K562 (cell line): Measurements from ENCODE around the gene EPX. TPM values are rescaled to one million over a fixed set of nuclear protein-coding genes. Genes with fewer than 3 reads are reported as not detected.

Source experiments
- CTBP1 ChIP-seq: fragments of 450-650 bp; IDR thresholded peaks from 2 replicates; pipeline ENCODE4 v1.6.1; 2016; ENCODE audit warnings: borderline replicate concordance
- E2F8 ChIP-seq: fragments of 450-650 bp; IDR thresholded peaks from 2 replicates; pipeline ENCODE4 v1.7.1; 2018; ENCODE audit warnings: mild to moderate bottlenecking, low read depth; ENCODE audit not compliant: partially characterized antibody
- EHMT2 ChIP-seq: fragments of 450-650 bp; IDR thresholded peaks from 2 replicates; pipeline ENCODE4 v1.6.1; 2018; ENCODE audit warnings: antibody characterized with exemption
- ETV5 ChIP-seq: sonication (generic); formaldehyde crosslinking; IDR thresholded peaks from 2 replicates; pipeline ENCODE4 v1.4.0; 2020; ENCODE audit warnings: low read depth, mild to moderate bottlenecking, missing genetic modification reagents
- EZH2 ChIP-seq: IDR thresholded peaks from 2 replicates; pipeline ENCODE4 v1.6.1; 2012; ENCODE audit warnings: low read depth, mild to moderate bottlenecking, inconsistent platforms, low read length, borderline replicate concordance
- KLF10 ChIP-seq: fragments of 250-450 bp; sonication (Bioruptor Pico); IDR thresholded peaks from 2 replicates; pipeline ENCODE4 v1.6.1; 2021; ENCODE audit warnings: matching md5 sums
- MYC ChIP-seq, 2 experiments: fragments of 250-450 bp in 1 of 2; sonication (Bioruptor Pico) in 1 of 2; IDR thresholded peaks; 2 replicates each; pipeline versions ENCODE4 v1.5.1 to v1.6.1; 2012 to 2021; ENCODE audit warnings: low read depth in 2 of 2, borderline replicate concordance in 1 of 2, improper control_type of control experiment in 1 of 2, low read length in 1 of 2, mild to moderate bottlenecking in 1 of 2, moderate library complexity in 1 of 2
- THRA ChIP-seq: fragments of 450-650 bp; IDR thresholded peaks from 2 replicates; pipeline ENCODE4 v1.6.1; 2017; ENCODE audit warnings: mild to moderate bottlenecking, moderate library complexity
- ZNF830 ChIP-seq: fragments of 250-450 bp; sonication (Bioruptor Pico); IDR thresholded peaks from 2 replicates; pipeline ENCODE4 v1.5.0; 2021; ENCODE audit warnings: mild to moderate bottlenecking
- polyA plus RNA-seq, 8 experiments: library from polyadenylated mRNA; depleted of rRNA in 4 of 8; stranded (reverse) in 5 of 8; unstranded in 3 of 8; fragments of >200 nt; fragmentation: Nextera tagmentation in 2 of 8; fragmentation: Illumina TruSeq in 1 of 8; extraction: Ambion mirVana in 2 of 8; extraction: Trizol in 1 of 8; gene quantifications; 2 replicates each; pipeline versions ENCODE4 v1.2.1 to v1.2.3, GENCODE V29; 2011 to 2014; ENCODE audit warnings: inconsistent platforms in 1 of 8, missing spikeins in 1 of 8
- total RNA-seq, 7 experiments: library from RNA; depleted of rRNA in 6 of 7; stranded (reverse); fragments of >200 nt in 6 of 7; fragmentation: Illumina TruSeq in 2 of 7; extraction: Trizol in 2 of 7; gene quantifications; 2 replicates each; pipeline versions ENCODE4 v1.2.1 to v1.2.3, GENCODE V29; 2011 to 2021; ENCODE audit warnings: low replicate concordance in 1 of 7
- TF ChIP-seq, protein P1 (sequence below): fragments of 250-450 bp; sonication (Bioruptor Pico); IDR thresholded peaks from 2 replicates; pipeline ENCODE4 v1.4.0; 2020; ENCODE audit warnings: mild to moderate bottlenecking
- TF ChIP-seq, protein P2 (sequence below): fragments of 450-650 bp; formaldehyde crosslinking; IDR thresholded peaks from 2 replicates; pipeline ENCODE4 v1.4.0; 2020; ENCODE audit warnings: mild to moderate bottlenecking

EPX gene
- total and polyA plus RNA-seq, 9 of the 15 experiments (the other 6 are each of a cell fraction or from before 2014, with no cell fraction given) = 0.07 to 0.33 (median 0.19) TPM; not detected in 3

DNA sequence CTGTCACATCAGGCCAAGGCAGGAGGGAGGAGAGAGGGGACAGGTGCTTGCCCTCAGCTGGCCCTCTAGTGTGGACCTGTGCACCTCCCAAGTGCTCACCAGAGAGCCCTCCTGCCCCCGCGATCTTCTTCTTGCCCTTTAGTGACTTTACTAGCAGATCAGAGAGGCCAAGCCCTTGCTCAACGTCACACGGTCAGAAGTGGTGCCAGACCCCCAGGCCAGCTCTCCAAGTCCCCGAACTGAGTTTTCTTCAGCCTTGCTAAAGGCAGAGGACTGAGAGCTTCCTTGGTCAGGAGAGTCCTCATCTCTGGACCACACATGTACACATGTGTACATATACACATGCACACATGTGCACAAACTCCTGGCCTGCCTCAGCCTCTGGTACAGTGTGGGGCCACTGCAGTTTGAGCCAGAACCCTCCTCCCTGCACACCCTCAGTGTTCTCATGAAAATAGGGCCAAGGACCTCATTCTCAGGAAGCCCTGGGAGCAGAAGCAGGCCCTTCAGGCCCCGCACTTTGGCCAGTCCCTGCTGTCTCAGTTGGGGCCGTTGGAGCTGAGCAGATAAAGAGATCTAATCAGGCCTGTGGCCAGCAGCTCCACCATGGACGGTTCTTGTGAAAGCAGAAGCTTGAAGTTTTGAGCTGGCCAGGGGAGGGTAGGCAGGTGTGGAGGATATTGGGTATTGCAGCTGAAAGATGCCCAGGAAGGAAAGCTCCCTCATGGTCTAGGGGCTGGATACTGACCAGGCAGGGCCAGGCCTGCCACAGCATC lies 7.4 kb upstream of the EPX start (continued):
- TF ChIP-seq MYC (IDR thresholded peaks at IDR 0.05; ENCODE audit: low read depth, low read length) (peak; percentile 41), MYC (CRISPR knock-in tag; IDR thresholded peaks at IDR 0.05; ENCODE audit: borderline replicate concordance, low read depth) (no peak; the same call in 1 of the 2 replicates), EZH2 (no peak), CTBP1 (no peak; the same call in 1 of the 2 replicates), E2F8 (no peak), KLF10 (CRISPR knock-in tag) (no peak), ZNF830 (CRISPR knock-in tag) (0 out of 2 replicates have a peak, but pooled peaks have one; percentile 24), ETV5 (CRISPR knock-in tag) (no peak), EHMT2 (no peak), THRA (no peak)
- TF ChIP-seq, protein P1, sequence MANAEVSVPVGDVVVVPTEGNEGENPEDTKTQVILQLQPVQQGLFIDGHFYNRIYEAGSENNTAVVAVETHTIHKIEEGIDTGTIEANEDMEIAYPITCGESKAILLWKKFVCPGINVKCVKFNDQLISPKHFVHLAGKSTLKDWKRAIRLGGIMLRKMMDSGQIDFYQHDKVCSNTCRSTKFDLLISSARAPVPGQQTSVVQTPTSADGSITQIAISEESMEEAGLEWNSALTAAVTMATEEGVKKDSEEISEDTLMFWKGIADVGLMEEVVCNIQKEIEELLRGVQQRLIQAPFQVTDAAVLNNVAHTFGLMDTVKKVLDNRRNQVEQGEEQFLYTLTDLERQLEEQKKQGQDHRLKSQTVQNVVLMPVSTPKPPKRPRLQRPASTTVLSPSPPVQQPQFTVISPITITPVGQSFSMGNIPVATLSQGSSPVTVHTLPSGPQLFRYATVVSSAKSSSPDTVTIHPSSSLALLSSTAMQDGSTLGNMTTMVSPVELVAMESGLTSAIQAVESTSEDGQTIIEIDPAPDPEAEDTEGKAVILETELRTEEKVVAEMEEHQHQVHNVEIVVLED (CRISPR knock-in tag) = peak; percentile 53; the same call in 1 of the 2 replicates
- TF ChIP-seq, protein P2, sequence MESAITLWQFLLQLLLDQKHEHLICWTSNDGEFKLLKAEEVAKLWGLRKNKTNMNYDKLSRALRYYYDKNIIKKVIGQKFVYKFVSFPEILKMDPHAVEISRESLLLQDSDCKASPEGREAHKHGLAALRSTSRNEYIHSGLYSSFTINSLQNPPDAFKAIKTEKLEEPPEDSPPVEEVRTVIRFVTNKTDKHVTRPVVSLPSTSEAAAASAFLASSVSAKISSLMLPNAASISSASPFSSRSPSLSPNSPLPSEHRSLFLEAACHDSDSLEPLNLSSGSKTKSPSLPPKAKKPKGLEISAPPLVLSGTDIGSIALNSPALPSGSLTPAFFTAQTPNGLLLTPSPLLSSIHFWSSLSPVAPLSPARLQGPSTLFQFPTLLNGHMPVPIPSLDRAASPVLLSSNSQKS (CRISPR knock-in tag) = no peak
